GDM1 (cell line): ENCODE data around the gene FNDC1.
"Not testable (repeated sequence)": the region's sequence is repeated elsewhere in the genome, so short reads cannot be mapped to it uniquely, and the experiment has no call there.

Experiments
- DNase-seq: peaks from one replicate; lab custom pipeline; 2025; lab: John Stamatoyannopoulos, UW

The FNDC1 gene

GRCh38 chr6:159259441-159260125, 90.4 kb downstream of the FNDC1 start:
- no peak for DNase-seq

- no peak for DNase-seq
Measured at GRCh38 chr6:159260208-159260607, 91.0 kb downstream of the FNDC1 start.

- DNase-seq, result no peak
Measured at GRCh38 chr6:159261995-159262394, 92.8 kb downstream of the FNDC1 start.

GRCh38 chr6:159262586-159262985, 93.4 kb downstream of the FNDC1 start:
- DNase-seq, result no peak

- no peak for DNase-seq
Measured at GRCh38 chr6:159267165-159267564, 98.0 kb downstream of the FNDC1 start.

GRCh38 chr6:159268511-159268910, 99.3 kb downstream of the FNDC1 start:
- no peak for DNase-seq

GRCh38 chr6:159271257-159271656, 102.1 kb downstream of the FNDC1 start:
- no peak for DNase-seq

- DNase-seq, result no peak
Measured at GRCh38 chr6:159278626-159279025, 109.4 kb downstream of the FNDC1 start.

GRCh38 chr6:159279790-159280277, 110.6 kb downstream of the FNDC1 start:
- DNase-seq, result no peak

GRCh38 chr6:159282421-159282820, 113.2 kb downstream of the FNDC1 start:
- no peak for DNase-seq

GRCh38 chr6:159284661-159285060, 115.5 kb downstream of the FNDC1 start:
- DNase-seq, result not testable (repeated sequence)

- no peak for DNase-seq
Measured at GRCh38 chr6:159298840-159299239, 129.6 kb downstream of the FNDC1 start.

GRCh38 chr6:159299566-159299965, 130.4 kb downstream of the FNDC1 start:
- no peak for DNase-seq

GRCh38 chr6:159301277-159301676, 132.1 kb downstream of the FNDC1 start:
- no peak for DNase-seq

- no peak for DNase-seq
Measured at GRCh38 chr6:159301810-159302593, 132.8 kb downstream of the FNDC1 start.

- no peak for DNase-seq
Measured at GRCh38 chr6:159302594-159302992, 133.4 kb downstream of the FNDC1 start.

- DNase-seq, result no peak
Measured at GRCh38 chr6:159303159-159303558, 134.0 kb downstream of the FNDC1 start.

- DNase-seq, result no peak
Measured at GRCh38 chr6:159303784-159304183, 134.6 kb downstream of the FNDC1 start.

- no peak for DNase-seq
Measured at GRCh38 chr6:159304641-159305040, 135.4 kb downstream of the FNDC1 start.

- DNase-seq, result no peak
Measured at GRCh38 chr6:159305159-159305558, 136.0 kb downstream of the FNDC1 start.

- no peak for DNase-seq
Measured at GRCh38 chr6:159305804-159306537, 136.8 kb downstream of the FNDC1 start.

GRCh38 chr6:159307246-159307790, 138.1 kb downstream of the FNDC1 start:
- DNase-seq, result no peak
